SK-N-SH treated with all-trans-retinoic acid at 6 μM for 48 hours (cell line): ENCODE data around the gene GMEB2.

Source experiments
- PATZ1 ChIP-seq: fragments of 250-450 bp; sonication (Bioruptor Pico); IDR thresholded peaks from 2 replicates; pipeline ENCODE4 v1.8.0; 2020; ENCODE audit warnings: mild to moderate bottlenecking, moderate library complexity, borderline replicate concordance
- PPARA ChIP-seq: fragments of 250-450 bp; sonication (Bioruptor Pico); IDR thresholded peaks from 2 replicates; pipeline ENCODE4 v1.5.0; 2020; ENCODE audit warnings: mild to moderate bottlenecking, borderline replicate concordance
- TSHZ2 ChIP-seq: fragments of 250-450 bp; sonication (Bioruptor Pico); IDR thresholded peaks from 2 replicates; pipeline ENCODE4 v1.5.0; 2020; ENCODE audit warnings: mild to moderate bottlenecking, moderate library complexity

- TF ChIP-seq TSHZ2 (CRISPR knock-in tag) = no peak
- TF ChIP-seq PPARA (CRISPR knock-in tag) = no peak
- TF ChIP-seq PATZ1 = no peak
Measured at GRCh38 chr20:63653974-63654668, 27.2 kb upstream of the GMEB2 start.
